PC-3 (cell line): ENCODE results near the gene KRTCAP2. TPM values are rescaled to one million over a fixed set of nuclear protein-coding genes. Genes with fewer than 3 reads are reported as not detected.
A peak's percentile ranks its signal among the peaks of the same experiment; 100 is the strongest.

Source experiments
- ATAC-seq: fragments of 200-7000 bp; cut with Tn5 transposase; 2 replicates; pipeline ENCODE4 v1.9.1; 2020; ENCODE audit warnings: mild to moderate bottlenecking, moderate library complexity
- BruUV-seq: library from RNA; stranded (reverse); fragments of 400-500 nt; replicated peaks from 2 replicates; lab custom pipeline; 2021; lab: Mats Ljungman, UMichigan
- CTCF ChIA-PET: fragments of 300-600 bp; sonication (Branson Sonifier 250); formaldehyde crosslinking; loops from one replicate; lab custom pipeline; 2022; ENCODE audit warnings: antibody characterized with exemption; lab: Charles Lee
- POLR2A ChIA-PET: fragments of 300-600 bp; sonication (Branson Sonifier 250); formaldehyde crosslinking; loops from one replicate; lab custom pipeline; 2022; ENCODE audit warnings: antibody characterized with exemption; ENCODE audit not compliant: unreplicated experiment; lab: Charles Lee
- DNase-seq: peaks from one replicate; pipeline ENCODE4 v3.0.0-alpha.2; 2015
- H2AFZ ChIP-seq: fragments of 300-600 bp; sonication (generic); 2 replicates; pipeline ENCODE4 v1.6.0; 2016; ENCODE audit warnings: antibody characterized with exemption, low read length
- H3F3A ChIP-seq: fragments of 300-600 bp; sonication (generic); one replicate; pipeline ENCODE4 v1.6.0; 2017; ENCODE audit warnings: antibody characterized with exemption, low read length, control low read depth, mild to moderate bottlenecking; ENCODE audit not compliant: unreplicated experiment
- H3K27ac ChIP-seq: fragments of 300-600 bp; sonication (generic); 2 replicates; pipeline ENCODE4 v1.5.1; 2016; ENCODE audit warnings: mild to moderate bottlenecking, low read length
- H3K27me3 ChIP-seq: fragments of 300-600 bp; sonication (generic); 2 replicates; pipeline ENCODE4 v1.6.1; 2016; ENCODE audit warnings: low read length, mixed read lengths
- H3K36me3 ChIP-seq: fragments of 300-600 bp; sonication (generic); 2 replicates; pipeline ENCODE4 v1.6.1; 2016; ENCODE audit warnings: low read depth, mixed run types, low read length, mixed read lengths
- H3K4me1 ChIP-seq: fragments of 300-600 bp; sonication (generic); 2 replicates; pipeline ENCODE4 v1.5.1; 2016; ENCODE audit warnings: low read length; ENCODE audit not compliant: insufficient read depth
- H3K4me2 ChIP-seq: fragments of 300-600 bp; sonication (generic); 2 replicates; pipeline ENCODE4 v1.6.0; 2016; ENCODE audit warnings: low read length
- H3K4me3 ChIP-seq: fragments of 300-600 bp; sonication (generic); 2 replicates; pipeline ENCODE4 v1.5.1; 2016; ENCODE audit warnings: mild to moderate bottlenecking, low read length, mixed read lengths
- H3K79me2 ChIP-seq: fragments of 300-600 bp; sonication (generic); 2 replicates; pipeline ENCODE4 v1.6.1; 2017; ENCODE audit warnings: low read length, mixed read lengths
- H3K9ac ChIP-seq: fragments of 300-600 bp; sonication (generic); 2 replicates; pipeline ENCODE4 v1.6.0; 2016; ENCODE audit warnings: mild to moderate bottlenecking, low read length
- H3K9me2 ChIP-seq: fragments of 300-600 bp; sonication (generic); replicated peaks from 2 replicates; pipeline ENCODE4 v1.6.1; 2016; ENCODE audit warnings: mixed run types, low read length, mixed read lengths
- H3K9me3 ChIP-seq: fragments of 300-600 bp; sonication (generic); 2 replicates; pipeline ENCODE4 v1.6.1; 2016; ENCODE audit warnings: low read length, mixed read lengths
- H4K20me1 ChIP-seq: fragments of 300-600 bp; sonication (generic); 2 replicates; pipeline ENCODE4 v1.6.1; 2016; ENCODE audit warnings: low read length, mixed read lengths
- CTCF ChIP-seq: fragments of 300-600 bp; sonication (generic); conservative IDR thresholded peaks from 2 replicates; pipeline ENCODE4 v1.5.1; 2017; ENCODE audit warnings: antibody characterized with exemption, low read depth, mild to moderate bottlenecking, low read length
- EZH2 ChIP-seq: fragments of 300-600 bp; sonication (generic); IDR thresholded peaks from one replicate; pipeline ENCODE4 v1.6.1; 2017; ENCODE audit warnings: antibody characterized with exemption, mild to moderate bottlenecking, low read length; ENCODE audit not compliant: unreplicated experiment
- EZH2phosphoT487 ChIP-seq: fragments of 300-600 bp; sonication (generic); IDR thresholded peaks from 2 replicates; pipeline ENCODE4 v1.6.1; 2018; ENCODE audit warnings: mild to moderate bottlenecking, antibody characterized with exemption, low read length, borderline replicate concordance
- intact Hi-C: fragments of 100-400 bp; cut with micrococcal nuclease; formaldehyde crosslinking; loops from 2 replicates; pipeline ENCODE4 v1.9.0; 2023
- total RNA-seq: library from RNA; depleted of rRNA; stranded (reverse); fragments of >200 nt; gene quantifications from 2 replicates; pipeline ENCODE4 v1.2.3, GENCODE V29; 2014

The KRTCAP2 gene
- total RNA-seq, 1 experiment from 2014 or later: 241 TPM

DNA sequence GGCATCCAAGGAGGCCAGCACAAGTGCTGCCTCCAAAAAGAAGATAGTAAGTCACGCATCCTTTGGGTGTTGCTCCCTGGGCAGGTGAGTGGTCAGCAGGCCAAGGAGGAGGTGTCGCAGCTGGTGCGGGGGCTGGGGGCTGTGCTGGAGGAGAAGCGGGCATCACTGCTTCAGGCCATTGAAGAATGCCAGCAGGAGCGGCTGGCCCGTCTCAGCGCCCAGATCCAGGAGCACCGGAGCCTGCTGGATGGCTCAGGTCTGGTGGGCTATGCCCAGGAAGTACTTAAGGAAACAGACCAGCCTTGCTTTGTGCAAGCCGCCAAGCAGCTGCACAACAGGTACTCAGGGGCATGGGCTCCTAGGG lies 4.8 kb upstream of the KRTCAP2 start:
- H3K9me2 ChIP-seq: no peaks in the 10 kb centered on the region
- H3K79me2 ChIP-seq: peaks cover 2% of the 10 kb centered on the region
- no peak overlapping the region for H3K27ac ChIP-seq
- no peaks in the 10 kb centered on the region for H3K9me3 ChIP-seq
- H3K4me1 ChIP-seq: peaks cover 22% of the 10 kb centered on the region
- no peak overlapping the region for H3K4me3 ChIP-seq
- DNase-seq (no peak), ATAC-seq (no peak)
- TF ChIP-seq EZH2phosphoT487: no peak
- TF ChIP-seq EZH2: no peak
- TF ChIP-seq CTCF: no peak
- intact Hi-C loops: loop anchor here (2.0 to 5.0 kb wide), 2 partner anchors 15 to 414 kb away; no protein-coding TSS in a partner anchor
- H3K9ac ChIP-seq: no peak overlapping the region
- H3F3A ChIP-seq: peaks cover 4% of the 10 kb centered on the region
- H3K36me3 ChIP-seq: no peaks in the 10 kb centered on the region; the same call in 1 of the 2 replicates
- POLR2A ChIA-PET: no interaction called here
- H4K20me1 ChIP-seq: no peaks in the 10 kb centered on the region
- CTCF ChIA-PET: interaction anchor here (0.8 kb wide), 1 partner anchor 16 kb away, joined by 4 read pairs; no protein-coding TSS in a partner anchor
- no peaks in the 10 kb centered on the region for H3K27me3 ChIP-seq
- no peak overlapping the region for H3K4me2 ChIP-seq
- H2AFZ ChIP-seq: no peak overlapping the region
- no TSS peak for BruUV-seq

GRCh38 chr1:155177192-155177917 lies 4.3 kb upstream of the KRTCAP2 start:
- ChIA-PET CTCF (interaction anchor here (0.8 kb wide), 1 partner anchor 16 kb away, joined by 4 read pairs; no protein-coding TSS in a partner anchor), POLR2A (no interaction called here)
- H2AFZ ChIP-seq: no peak overlapping the region
- H3K9ac ChIP-seq: 0 out of 2 replicates have a peak overlapping the region, but pooled peaks have one; percentile 18
- H3K36me3 ChIP-seq: no peaks in the 10 kb centered on the region; the same call in 1 of the 2 replicates
- no peaks in the 10 kb centered on the region for H4K20me1 ChIP-seq
- H3K27ac ChIP-seq: peak overlapping the region; percentile 43
- H3K4me3 ChIP-seq: no peak overlapping the region
- no peaks in the 10 kb centered on the region for H3K27me3 ChIP-seq
- no peaks in the 10 kb centered on the region for H3K9me3 ChIP-seq
- DNase-seq (peak; percentile 66), ATAC-seq (no peak)
- no TSS peak for BruUV-seq
- no peaks in the 10 kb centered on the region for H3K9me2 ChIP-seq
- H3F3A ChIP-seq: peaks cover 4% of the 10 kb centered on the region
- intact Hi-C loops: loop anchor here (2.0 to 5.0 kb wide), 2 partner anchors 15 to 415 kb away; no protein-coding TSS in a partner anchor
- TF ChIP-seq EZH2: no peak
- no peak for TF ChIP-seq CTCF
- TF ChIP-seq EZH2phosphoT487: no peak
- peak overlapping the region; percentile 39 for H3K4me2 ChIP-seq
- H3K79me2 ChIP-seq: peaks cover 7% of the 10 kb centered on the region
- peaks cover 22% of the 10 kb centered on the region for H3K4me1 ChIP-seq
